ENCODE data around the gene SERPINI1. TPM values are rescaled to one million over a fixed set of nuclear protein-coding genes. Genes with fewer than 3 reads are reported as not detected.

Gene SERPINI1
- total RNA-seq, 1 experiment from 2014 or later: 8.0 TPM

DNA sequence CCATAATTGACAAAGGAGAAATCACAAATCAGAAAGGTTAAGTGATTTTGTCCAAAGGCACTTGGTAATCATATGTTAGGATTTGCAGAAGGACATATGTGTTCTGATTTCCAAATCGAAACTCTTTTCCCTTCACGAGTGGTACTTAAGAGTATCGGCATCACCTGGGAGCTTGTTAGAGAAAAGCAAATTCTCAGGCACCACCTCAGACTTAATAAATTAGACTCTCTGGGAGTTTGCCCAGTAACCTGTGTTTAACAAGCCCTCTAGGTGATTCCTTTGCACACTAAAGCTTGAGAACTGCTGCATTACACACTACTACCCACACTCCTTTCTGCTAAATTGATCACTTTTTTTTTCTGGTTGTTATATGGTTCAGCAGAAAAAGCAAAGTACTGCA is 116.2 kb downstream of the SERPINI1 start:
- H3K4me3 ChIP-seq (ENCODE audit: low read depth in 2 of 2, low read length in 2 of 2): no peak overlapping the region
- POLR2A ChIA-PET: no interaction called here
- no TSS peak for BruUV-seq (replicated peaks)
- TF ChIP-seq SIN3A (IDR thresholded peaks at IDR 0.05; ENCODE audit: borderline replicate concordance, insufficient read depth, low read depth, low read length): no peak
- no peak for TF ChIP-seq POLR2AphosphoS5 (IDR thresholded peaks at IDR 0.05; ENCODE audit: low read depth, low read length)
- TF ChIP-seq TCF7L2 (IDR thresholded peaks at IDR 0.05; ENCODE audit: low read depth, low read length): no peak
- TF ChIP-seq, protein P1, sequence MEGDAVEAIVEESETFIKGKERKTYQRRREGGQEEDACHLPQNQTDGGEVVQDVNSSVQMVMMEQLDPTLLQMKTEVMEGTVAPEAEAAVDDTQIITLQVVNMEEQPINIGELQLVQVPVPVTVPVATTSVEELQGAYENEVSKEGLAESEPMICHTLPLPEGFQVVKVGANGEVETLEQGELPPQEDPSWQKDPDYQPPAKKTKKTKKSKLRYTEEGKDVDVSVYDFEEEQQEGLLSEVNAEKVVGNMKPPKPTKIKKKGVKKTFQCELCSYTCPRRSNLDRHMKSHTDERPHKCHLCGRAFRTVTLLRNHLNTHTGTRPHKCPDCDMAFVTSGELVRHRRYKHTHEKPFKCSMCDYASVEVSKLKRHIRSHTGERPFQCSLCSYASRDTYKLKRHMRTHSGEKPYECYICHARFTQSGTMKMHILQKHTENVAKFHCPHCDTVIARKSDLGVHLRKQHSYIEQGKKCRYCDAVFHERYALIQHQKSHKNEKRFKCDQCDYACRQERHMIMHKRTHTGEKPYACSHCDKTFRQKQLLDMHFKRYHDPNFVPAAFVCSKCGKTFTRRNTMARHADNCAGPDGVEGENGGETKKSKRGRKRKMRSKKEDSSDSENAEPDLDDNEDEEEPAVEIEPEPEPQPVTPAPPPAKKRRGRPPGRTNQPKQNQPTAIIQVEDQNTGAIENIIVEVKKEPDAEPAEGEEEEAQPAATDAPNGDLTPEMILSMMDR (IDR thresholded peaks at IDR 0.05): no peak
- TF ChIP-seq, protein P2, sequence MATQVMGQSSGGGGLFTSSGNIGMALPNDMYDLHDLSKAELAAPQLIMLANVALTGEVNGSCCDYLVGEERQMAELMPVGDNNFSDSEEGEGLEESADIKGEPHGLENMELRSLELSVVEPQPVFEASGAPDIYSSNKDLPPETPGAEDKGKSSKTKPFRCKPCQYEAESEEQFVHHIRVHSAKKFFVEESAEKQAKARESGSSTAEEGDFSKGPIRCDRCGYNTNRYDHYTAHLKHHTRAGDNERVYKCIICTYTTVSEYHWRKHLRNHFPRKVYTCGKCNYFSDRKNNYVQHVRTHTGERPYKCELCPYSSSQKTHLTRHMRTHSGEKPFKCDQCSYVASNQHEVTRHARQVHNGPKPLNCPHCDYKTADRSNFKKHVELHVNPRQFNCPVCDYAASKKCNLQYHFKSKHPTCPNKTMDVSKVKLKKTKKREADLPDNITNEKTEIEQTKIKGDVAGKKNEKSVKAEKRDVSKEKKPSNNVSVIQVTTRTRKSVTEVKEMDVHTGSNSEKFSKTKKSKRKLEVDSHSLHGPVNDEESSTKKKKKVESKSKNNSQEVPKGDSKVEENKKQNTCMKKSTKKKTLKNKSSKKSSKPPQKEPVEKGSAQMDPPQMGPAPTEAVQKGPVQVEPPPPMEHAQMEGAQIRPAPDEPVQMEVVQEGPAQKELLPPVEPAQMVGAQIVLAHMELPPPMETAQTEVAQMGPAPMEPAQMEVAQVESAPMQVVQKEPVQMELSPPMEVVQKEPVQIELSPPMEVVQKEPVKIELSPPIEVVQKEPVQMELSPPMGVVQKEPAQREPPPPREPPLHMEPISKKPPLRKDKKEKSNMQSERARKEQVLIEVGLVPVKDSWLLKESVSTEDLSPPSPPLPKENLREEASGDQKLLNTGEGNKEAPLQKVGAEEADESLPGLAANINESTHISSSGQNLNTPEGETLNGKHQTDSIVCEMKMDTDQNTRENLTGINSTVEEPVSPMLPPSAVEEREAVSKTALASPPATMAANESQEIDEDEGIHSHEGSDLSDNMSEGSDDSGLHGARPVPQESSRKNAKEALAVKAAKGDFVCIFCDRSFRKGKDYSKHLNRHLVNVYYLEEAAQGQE (IDR thresholded peaks at IDR 0.05; ENCODE audit: insufficient read depth in 1 of 2, low read depth in 2 of 2, low read length in 1 of 2): no peak
- in situ Hi-C loops (cut with HindIII; ENCODE audit: low pct_unique_long_range_greater_than_20kb, low sequenced_read_pairs) (no loop called here), intact Hi-C loops (cut with micrococcal nuclease; ENCODE audit: unreplicated experiment) (no loop called here)
- H3K9me3 ChIP-seq (ENCODE audit: control insufficient read depth, insufficient read depth, low read depth, low read length): no peaks in the 10 kb centered on the region
- ATAC-seq (no peak), DNase-seq (ENCODE audit: low read depth, low spot score) (no peak)
- no peak overlapping the region for H3K27ac ChIP-seq (ENCODE audit: low read length)
- no peaks in the 10 kb centered on the region for H3K4me1 ChIP-seq (ENCODE audit: control insufficient read depth, insufficient read depth, low read length)
- no peaks in the 10 kb centered on the region for H3K27me3 ChIP-seq (ENCODE audit: control insufficient read depth, insufficient read depth, low read length)
- CTCF ChIA-PET: no interaction called here
- no peaks in the 10 kb centered on the region for H3K36me3 ChIP-seq (ENCODE audit: control insufficient read depth, insufficient read depth, low read length)

DNA sequence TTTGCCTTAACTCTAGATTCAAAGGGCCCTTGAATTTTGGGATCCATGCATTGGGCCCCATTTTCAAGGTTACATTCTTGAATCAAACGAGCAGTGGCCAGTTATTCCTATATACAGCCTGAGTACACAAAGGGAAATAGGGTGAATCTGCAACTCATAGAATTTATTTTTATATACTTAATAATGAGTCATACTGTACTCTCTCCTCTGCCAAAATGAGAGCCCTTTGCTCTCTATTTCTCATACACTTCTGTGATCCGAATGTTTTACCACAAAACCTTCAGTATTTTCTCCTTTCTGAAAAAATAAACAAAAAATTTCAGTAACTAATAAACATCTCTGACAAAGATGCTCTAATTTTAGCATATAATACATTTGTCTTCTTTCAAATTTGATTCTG is 116.7 kb downstream of the SERPINI1 start:
- ATAC-seq: no peak
- CTCF ChIA-PET: no interaction called here

More for the DNA sequence above, 116.7 kb downstream of the SERPINI1 start:
- in situ Hi-C loops (cut with HindIII; ENCODE audit: low pct_unique_long_range_greater_than_20kb, low sequenced_read_pairs): no loop called here
- TF ChIP-seq, protein P2 (IDR thresholded peaks at IDR 0.05; ENCODE audit: insufficient read depth in 1 of 2, low read depth in 2 of 2, low read length in 1 of 2): no peak
- TF ChIP-seq SIN3A (IDR thresholded peaks at IDR 0.05; ENCODE audit: borderline replicate concordance, insufficient read depth, low read depth, low read length) (no peak), POLR2AphosphoS5 (IDR thresholded peaks at IDR 0.05; ENCODE audit: low read depth, low read length) (no peak), TCF7L2 (IDR thresholded peaks at IDR 0.05; ENCODE audit: low read depth, low read length) (no peak)
- TF ChIP-seq, protein P1 (IDR thresholded peaks at IDR 0.05): no peak
- Histone ChIP-seq H3K27ac (ENCODE audit: low read length) (no peak overlapping the region), H3K4me1 (ENCODE audit: control insufficient read depth, insufficient read depth, low read length) (no peaks in the 10 kb centered on the region), H3K4me3 (ENCODE audit: low read depth in 2 of 2, low read length in 2 of 2) (no peak overlapping the region), H3K36me3 (ENCODE audit: control insufficient read depth, insufficient read depth, low read length) (no peaks in the 10 kb centered on the region), H3K9me3 (ENCODE audit: control insufficient read depth, insufficient read depth, low read depth, low read length) (no peaks in the 10 kb centered on the region), H3K27me3 (ENCODE audit: control insufficient read depth, insufficient read depth, low read length) (no peaks in the 10 kb centered on the region)
- BruUV-seq (replicated peaks): no TSS peak
- DNase-seq (ENCODE audit: low read depth, low spot score): no peak
- intact Hi-C loops (cut with micrococcal nuclease; ENCODE audit: unreplicated experiment): no loop called here
- POLR2A ChIA-PET: no interaction called here
